ENCODE measurements around the gene SRGN. TPM values are rescaled to one million over a fixed set of nuclear protein-coding genes. Genes with fewer than 3 reads are reported as not detected.
"Not testable (repeated sequence)": the region's sequence is repeated elsewhere in the genome, so short reads cannot be mapped to it uniquely, and the experiment has no call there.

SRGN gene
- total and polyA plus RNA-seq, 2 of the 8 experiments (the other 6 are each of a cell fraction or from before 2014, with no cell fraction given), result 0.06 TPM; not detected in 1

- H3K9ac ChIP-seq (replicated peaks in 1 of 4; ENCODE audit: extremely low read depth in 1 of 4, low read depth in 3 of 4, low read length in 3 of 4); H3K4me2 ChIP-seq (ENCODE audit: insufficient read depth in 1 of 2, low read depth in 2 of 2, low read length in 2 of 2); H3K56ac ChIP-seq (replicated peaks; ENCODE audit: insufficient read length, low read depth, low read length); H3K23ac ChIP-seq (ENCODE audit: insufficient read length); H3K36me3 ChIP-seq (ENCODE audit: control insufficient read depth in 2 of 4, insufficient read depth in 4 of 4, low read length in 3 of 4); H3K4me3 ChIP-seq (ENCODE audit: extremely low read depth in 1 of 4, insufficient read depth in 2 of 4, low read depth in 3 of 4, low read length in 4 of 4); H3K9me3 ChIP-seq (ENCODE audit: insufficient read depth in 2 of 2, low read depth in 1 of 2, low read length in 1 of 2); H3K4ac ChIP-seq (replicated peaks; ENCODE audit: insufficient read length, low read depth, low read length); FAIRE-seq; H3K4me1 ChIP-seq (replicated peaks in 1 of 4; ENCODE audit: control insufficient read depth in 3 of 4, insufficient read depth in 4 of 4, low read length in 3 of 4); H4K91ac ChIP-seq (replicated peaks; ENCODE audit: insufficient read length, low read length); H2BK12ac ChIP-seq (ENCODE audit: low read depth, low read length); DNase-seq (ENCODE audit: low read depth in 1 of 2, low spot score in 2 of 2); H3K18ac ChIP-seq (ENCODE audit: extremely low read depth, low read length); H2AK5ac ChIP-seq (ENCODE audit: low read depth, low read length); H2BK15ac ChIP-seq (ENCODE audit: low read length); H3K79me1 ChIP-seq (ENCODE audit: low read depth, low read length); H2BK20ac ChIP-seq (ENCODE audit: low read length); H3K27me3 ChIP-seq (replicated peaks in 1 of 4; ENCODE audit: control insufficient read depth in 3 of 4, extremely low read depth in 1 of 4, insufficient read depth in 3 of 4, low read length in 3 of 4); H4K20me1 ChIP-seq (replicated peaks in 1 of 2; ENCODE audit: control insufficient read depth in 1 of 2, insufficient read depth in 2 of 2, low read length in 2 of 2); H2BK120ac ChIP-seq (replicated peaks; ENCODE audit: low read depth, low read length); H4K5ac ChIP-seq (ENCODE audit: insufficient read length, low read depth, low read length); H3K14ac ChIP-seq (ENCODE audit: insufficient read length); POLR2A ChIA-PET (ENCODE audit: partially characterized antibody); H3K23me2 ChIP-seq (ENCODE audit: low read depth, low read length); H4K8ac ChIP-seq (ENCODE audit: extremely low read depth, insufficient read depth, low read length); H2BK5ac ChIP-seq (ENCODE audit: low read depth, low read length); H3K79me2 ChIP-seq (ENCODE audit: control insufficient read depth in 1 of 2, insufficient read depth in 2 of 2, low read length in 2 of 2); H2AFZ ChIP-seq (ENCODE audit: low read length); H3K27ac ChIP-seq (ENCODE audit: low read depth, low read length): not testable (repeated sequence)
- WGBS, 2 experiments (ENCODE audit: extremely low coverage in 1 of 2, insufficient coverage in 1 of 2, insufficient read length in 1 of 2, insufficient replicate concordance in 2 of 2, low coverage in 1 of 2, low lambda C conversion rate in 2 of 2, missing lambda C conversion rate in 1 of 2), result 88% methylated on average over 4 of the region's 5 CpGs; no CpG with 5 or more reads in 1 of the 2 experiments
- CTCF ChIA-PET (ENCODE audit: partially characterized antibody), result interaction anchor here (0.6 to 2.2 kb wide), 3 partner anchors 16 to 693 kb away, joined by 3 to 12 read pairs (median 5); no protein-coding TSS in a partner anchor
These were observed 47.0 kb upstream of the SRGN start for GRCh38 chr10:69040904-69041303.
